Tibial nerve (tissue), 4 donors: ENCODE results near the gene FUT8. TPM values are rescaled to one million over a fixed set of nuclear protein-coding genes. Genes with fewer than 3 reads are reported as not detected.

Experiments
- DNase-seq, 2 donors: peaks; one replicate each; pipeline ENCODE4 v3.0.0-alpha.2; 2019; ENCODE audit warnings: low spot score in 2 of 2
- H3K27ac ChIP-seq, 4 donors: fragments of 200-600 bp; sonication (generic) in 3 of 4; one replicate each; pipeline ENCODE4 v1.5.1; 2017 to 2019; ENCODE audit warnings: mild to moderate bottlenecking in 1 of 4
- H3K27me3 ChIP-seq, 2 donors: fragments of 200-600 bp; sonication (generic) in 1 of 2; one replicate each; pipeline versions ENCODE4 v1.5.1 to v1.6.0; 2017 to 2019
- H3K36me3 ChIP-seq, 3 donors: fragments of 200-600 bp; sonication (generic); one replicate each; pipeline ENCODE4 v1.5.1; 2018 to 2019
- H3K4me1 ChIP-seq, 4 donors: fragments of 200-600 bp; sonication (generic) in 3 of 4; one replicate each; pipeline ENCODE4 v1.5.1; 2017 to 2019
- H3K4me3 ChIP-seq, 4 donors: fragments of 200-600 bp; sonication (generic) in 3 of 4; one replicate each; pipeline ENCODE4 v1.5.1; 2017 to 2019; ENCODE audit warnings: mild to moderate bottlenecking in 1 of 4, moderate library complexity in 1 of 4
- H3K9me3 ChIP-seq, 4 donors: fragments of 200-600 bp; sonication (generic) in 3 of 4; one replicate each; pipeline ENCODE4 v1.5.1; 2017 to 2019
- EP300 ChIP-seq, 2 donors: sonication (generic); formaldehyde crosslinking; IDR thresholded peaks; one replicate each; pipeline ENCODE4 v1.6.1; 2017; ENCODE audit warnings: antibody characterized with exemption in 2 of 2, mild to moderate bottlenecking in 1 of 2
- POLR2A ChIP-seq, 2 donors: fragments of 450-650 bp; IDR thresholded peaks; one replicate each; pipeline ENCODE4 v1.6.1; 2017; ENCODE audit warnings: antibody characterized with exemption in 2 of 2, mild to moderate bottlenecking in 2 of 2, moderate library complexity in 2 of 2
- WGBS, 2 donors: methylation state at CpG; one replicate each; pipeline ENCODE4 v1.1.5; 2018; 5-methylcytosine and 5-hydroxymethylcytosine counted together
- total RNA-seq, 4 donors: library from RNA; depleted of rRNA; stranded (reverse); fragments of >200 nt; gene quantifications; one replicate each; pipeline ENCODE4 v1.1.0, GENCODE V29; 2016
- TF ChIP-seq, protein P1 (sequence below), 5 experiments: fragments of 200-600 bp in 3 of 5; fragments of 450-650 bp in 2 of 5; sonication (generic) in 3 of 5; IDR thresholded peaks; one replicate each; pipeline ENCODE4 v1.5.1; 2016 to 2019; ENCODE audit warnings: antibody characterized with exemption in 5 of 5, mild to moderate bottlenecking in 3 of 5, moderate library complexity in 2 of 5

Gene FUT8
- total RNA-seq, 4 donors from 2014 or later = 69.6 to 114 (median 91.2) TPM

DNA sequence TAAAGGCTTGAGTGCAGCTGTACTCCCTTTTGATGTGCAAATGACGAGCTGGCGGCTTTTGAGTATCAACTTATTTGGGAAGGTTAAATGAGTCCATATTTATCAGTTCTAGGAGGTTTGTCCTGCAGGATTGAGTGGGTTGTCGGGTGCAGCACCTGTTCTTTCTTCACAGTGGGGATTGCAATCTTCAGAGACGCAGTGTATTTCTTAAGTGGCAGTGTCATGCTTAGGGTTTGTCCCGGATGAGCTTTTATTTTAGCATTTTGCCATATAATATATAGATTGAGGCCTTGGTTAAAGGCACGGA, 1.2 kb downstream of the FUT8 start:
- WGBS, 2 donors = 15 to 18% methylated on average over 6 of the region's 6 CpGs
- TF ChIP-seq, protein P1, sequence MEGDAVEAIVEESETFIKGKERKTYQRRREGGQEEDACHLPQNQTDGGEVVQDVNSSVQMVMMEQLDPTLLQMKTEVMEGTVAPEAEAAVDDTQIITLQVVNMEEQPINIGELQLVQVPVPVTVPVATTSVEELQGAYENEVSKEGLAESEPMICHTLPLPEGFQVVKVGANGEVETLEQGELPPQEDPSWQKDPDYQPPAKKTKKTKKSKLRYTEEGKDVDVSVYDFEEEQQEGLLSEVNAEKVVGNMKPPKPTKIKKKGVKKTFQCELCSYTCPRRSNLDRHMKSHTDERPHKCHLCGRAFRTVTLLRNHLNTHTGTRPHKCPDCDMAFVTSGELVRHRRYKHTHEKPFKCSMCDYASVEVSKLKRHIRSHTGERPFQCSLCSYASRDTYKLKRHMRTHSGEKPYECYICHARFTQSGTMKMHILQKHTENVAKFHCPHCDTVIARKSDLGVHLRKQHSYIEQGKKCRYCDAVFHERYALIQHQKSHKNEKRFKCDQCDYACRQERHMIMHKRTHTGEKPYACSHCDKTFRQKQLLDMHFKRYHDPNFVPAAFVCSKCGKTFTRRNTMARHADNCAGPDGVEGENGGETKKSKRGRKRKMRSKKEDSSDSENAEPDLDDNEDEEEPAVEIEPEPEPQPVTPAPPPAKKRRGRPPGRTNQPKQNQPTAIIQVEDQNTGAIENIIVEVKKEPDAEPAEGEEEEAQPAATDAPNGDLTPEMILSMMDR (IDR thresholded peaks at IDR 0.05) = no peak
- TF ChIP-seq POLR2A (IDR thresholded peaks at IDR 0.05) = no peak
- TF ChIP-seq EP300 (IDR thresholded peaks at IDR 0.05) = no peak
- H3K9me3 ChIP-seq = no peaks in the 10 kb centered on the region
- no peaks in the 10 kb centered on the region for H3K27me3 ChIP-seq
- H3K4me1 ChIP-seq = peaks cover 0 to 26% (median 9%) of the 10 kb centered on the region in 4 donors
- no peaks in the 10 kb centered on the region for H3K36me3 ChIP-seq
- H3K27ac ChIP-seq = peak overlapping the region in 3 of 4 donors; percentile 95 to 98 (median 97)
- peak overlapping the region; percentile 87 to 97 (median 94) for H3K4me3 ChIP-seq
- DNase-seq = peak in 1 of 2 donors; percentile 15

GRCh38 chr14:65414961-65415589, 2.5 kb downstream of the FUT8 start:
- DNase-seq = peak in 1 of 2 donors; percentile 27
- H3K27ac ChIP-seq = peak overlapping the region in 2 of 4 donors; percentile 97 to 98
- H3K27me3 ChIP-seq = no peaks in the 10 kb centered on the region
- 49 to 59% methylated on average over 3 of the region's 3 CpGs for WGBS, 2 donors
- H3K36me3 ChIP-seq = no peaks in the 10 kb centered on the region
- H3K4me3 ChIP-seq = peak overlapping the region in 1 of 4 donors; percentile 94
- H3K9me3 ChIP-seq = no peaks in the 10 kb centered on the region
- peaks cover 0 to 37% (median 9%) of the 10 kb centered on the region in 4 donors for H3K4me1 ChIP-seq
- TF ChIP-seq EP300 (IDR thresholded peaks at IDR 0.05) = no peak
- TF ChIP-seq, protein P1 (IDR thresholded peaks at IDR 0.05) = peak; percentile 21 to 47 (median 46)

DNA sequence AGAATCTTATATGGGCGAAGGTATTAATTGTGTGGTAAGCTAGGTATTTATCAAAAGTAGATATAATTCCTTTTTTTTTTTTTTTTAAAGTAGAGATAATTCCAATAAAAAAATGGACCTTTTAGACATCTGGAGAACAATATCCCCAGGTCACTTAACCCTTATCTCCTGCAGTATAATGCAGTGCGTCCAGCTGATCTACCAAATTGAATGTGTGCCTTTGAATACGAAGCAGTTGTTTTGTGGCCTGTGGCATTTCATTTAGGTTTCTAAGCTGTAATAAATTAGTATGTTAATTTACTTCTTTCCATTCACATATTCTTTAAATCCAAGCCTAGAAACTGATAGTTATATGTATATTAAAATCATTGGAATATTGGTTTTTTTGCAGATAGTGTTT, 3.1 kb downstream of the FUT8 start:
- peaks cover 0 to 39% (median 9%) of the 10 kb centered on the region in 4 donors for H3K4me1 ChIP-seq
- WGBS, 2 donors = 69 to 75% methylated on average over 3 of the region's 3 CpGs
- H3K27ac ChIP-seq = no peak overlapping the region
- no peak for DNase-seq
- H3K36me3 ChIP-seq = no peaks in the 10 kb centered on the region
- no peak for TF ChIP-seq EP300 (IDR thresholded peaks at IDR 0.05)
- TF ChIP-seq, protein P1 (IDR thresholded peaks at IDR 0.05) = no peak
- no peak for TF ChIP-seq POLR2A (IDR thresholded peaks at IDR 0.05)
- H3K4me3 ChIP-seq = no peak overlapping the region
- no peaks in the 10 kb centered on the region for H3K27me3 ChIP-seq
- no peaks in the 10 kb centered on the region for H3K9me3 ChIP-seq

DNA sequence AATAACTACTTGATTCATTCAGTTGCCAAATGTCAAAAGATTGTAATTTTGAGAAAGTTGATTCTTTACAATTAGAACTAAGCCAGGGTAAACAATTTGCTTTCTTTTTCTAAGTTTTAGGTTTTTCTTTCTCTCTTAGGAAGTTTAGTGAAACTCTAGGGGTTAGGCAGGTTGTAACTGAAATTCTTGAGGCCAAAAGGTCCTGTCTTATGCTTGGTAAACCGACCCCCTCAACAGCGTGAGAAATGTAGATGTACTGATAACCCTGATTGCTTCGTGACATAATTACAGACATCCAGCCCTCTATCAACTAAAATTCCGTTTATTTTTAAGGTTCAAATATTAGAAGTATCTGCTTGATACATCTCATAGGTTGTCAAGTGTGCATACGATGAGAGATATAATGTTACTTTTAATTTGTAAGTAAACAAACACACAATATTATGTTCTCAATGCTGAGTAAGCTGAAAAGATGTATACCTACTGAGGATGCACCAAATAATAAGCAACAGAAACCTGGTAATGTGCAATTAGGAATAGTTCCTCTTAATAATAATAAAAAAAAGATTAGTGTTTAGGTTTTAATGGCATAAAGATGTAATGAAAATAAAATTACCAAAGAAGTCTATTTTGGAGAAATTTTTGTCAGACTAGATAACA, 7.2 kb downstream of the FUT8 start:
- 48 to 54% methylated on average over 5 of the region's 5 CpGs for WGBS, 2 donors
- no peak overlapping the region for H3K27ac ChIP-seq
- H3K36me3 ChIP-seq = no peaks in the 10 kb centered on the region
- no peak overlapping the region for H3K4me3 ChIP-seq
- DNase-seq = no peak
- peaks cover 0 to 36% (median under 1%) of the 10 kb centered on the region in 4 donors for H3K4me1 ChIP-seq
- TF ChIP-seq, protein P1 (IDR thresholded peaks at IDR 0.05) = no peak
- TF ChIP-seq POLR2A (IDR thresholded peaks at IDR 0.05) = no peak
- H3K9me3 ChIP-seq = no peaks in the 10 kb centered on the region
- no peaks in the 10 kb centered on the region for H3K27me3 ChIP-seq

- TF ChIP-seq EP300 (IDR thresholded peaks at IDR 0.05) = no peak
- TF ChIP-seq, protein P1 (IDR thresholded peaks at IDR 0.05) = no peak
- no peak for TF ChIP-seq POLR2A (IDR thresholded peaks at IDR 0.05)
- no peaks in the 10 kb centered on the region for H3K9me3 ChIP-seq
- WGBS, 2 donors = 57 to 70% methylated on average over 10 of the region's 10 CpGs
- no peak for DNase-seq
- H3K4me1 ChIP-seq = peaks cover 0 to 30% (median 0%) of the 10 kb centered on the region in 4 donors
- H3K27me3 ChIP-seq = no peaks in the 10 kb centered on the region
- peak overlapping the region in 1 of 4 donors; percentile 44 for H3K27ac ChIP-seq
- H3K4me3 ChIP-seq = no peak overlapping the region
- H3K36me3 ChIP-seq = no peaks in the 10 kb centered on the region
Measured at GRCh38 chr14:65421201-65421981, 8.9 kb downstream of the FUT8 start.
